Stimulated activated CD4-positive, alpha-beta T cell treated with anti-CD3 and anti-CD28 coated beads, Interleukin-15, amount 100 ng/mL, for 1 hour (primary cell): ENCODE results near the gene CCNL2.

ENCODE experiments used
- DNase-seq, 2 donors: peaks; one replicate each; pipeline ENCODE4 v3.0.0-alpha.2; 2020; ENCODE audit warnings: low read depth in 1 of 2, low spot score in 1 of 2

Gene CCNL2

GRCh38 chr1:1343811-1344421 is 55.2 kb downstream of the CCNL2 start:
- DNase-seq = no peak

DNA sequence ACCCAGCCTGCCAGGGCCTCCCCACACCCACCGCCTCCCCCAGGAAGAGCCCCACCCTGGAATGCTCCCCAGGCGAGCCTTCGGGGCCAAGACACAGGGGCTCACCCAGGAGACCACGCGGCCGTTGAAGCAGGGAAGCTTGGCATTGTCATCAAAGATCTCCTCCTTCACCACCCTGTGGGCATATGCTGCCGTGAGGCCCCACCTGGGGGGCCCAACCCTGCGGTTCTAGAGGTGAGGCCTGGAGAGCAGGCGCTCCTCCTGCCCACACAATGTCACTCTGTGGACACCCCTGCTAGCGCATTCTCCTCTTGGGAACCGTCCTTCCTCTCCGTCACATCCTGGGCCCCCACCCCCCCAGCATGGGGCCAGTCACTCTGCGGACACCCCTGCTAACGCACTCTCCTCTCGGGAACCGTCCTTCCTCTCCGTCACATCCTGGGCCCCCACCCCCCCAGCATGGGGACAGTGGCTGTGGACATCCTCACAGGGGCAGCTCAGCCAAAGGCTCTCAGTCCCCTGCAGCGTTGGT is 56.5 kb downstream of the CCNL2 start:
- DNase-seq = no peak

DNA sequence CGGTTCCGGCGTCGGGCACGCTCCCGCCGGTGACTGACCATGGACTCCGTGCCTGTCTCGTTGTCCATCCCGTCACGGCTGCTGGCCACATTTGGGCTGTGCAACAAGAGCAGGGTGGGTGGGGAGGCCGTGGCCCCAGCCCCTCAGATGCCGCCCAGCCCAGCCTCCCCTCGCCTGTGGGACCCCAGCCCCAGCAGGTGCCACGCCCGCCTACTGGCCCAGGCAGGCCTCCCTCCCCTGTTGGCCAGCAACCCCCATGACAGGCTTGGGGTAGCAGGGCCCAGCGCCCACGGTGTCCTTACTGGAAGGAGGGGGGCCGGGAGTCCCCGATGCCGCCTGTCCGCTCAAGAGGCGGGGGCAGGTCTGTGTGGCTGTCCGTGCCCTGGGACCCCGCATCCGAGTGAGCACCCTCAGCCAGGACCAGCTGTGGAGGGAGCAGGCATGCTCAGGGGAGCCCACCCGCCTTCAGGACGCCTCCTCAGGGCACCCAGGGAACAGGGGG is 57.0 kb downstream of the CCNL2 start:
- DNase-seq = no peak

- DNase-seq = no peak
Observed at GRCh38 chr1:1341549-1342021, 57.5 kb downstream of the CCNL2 start.

DNA sequence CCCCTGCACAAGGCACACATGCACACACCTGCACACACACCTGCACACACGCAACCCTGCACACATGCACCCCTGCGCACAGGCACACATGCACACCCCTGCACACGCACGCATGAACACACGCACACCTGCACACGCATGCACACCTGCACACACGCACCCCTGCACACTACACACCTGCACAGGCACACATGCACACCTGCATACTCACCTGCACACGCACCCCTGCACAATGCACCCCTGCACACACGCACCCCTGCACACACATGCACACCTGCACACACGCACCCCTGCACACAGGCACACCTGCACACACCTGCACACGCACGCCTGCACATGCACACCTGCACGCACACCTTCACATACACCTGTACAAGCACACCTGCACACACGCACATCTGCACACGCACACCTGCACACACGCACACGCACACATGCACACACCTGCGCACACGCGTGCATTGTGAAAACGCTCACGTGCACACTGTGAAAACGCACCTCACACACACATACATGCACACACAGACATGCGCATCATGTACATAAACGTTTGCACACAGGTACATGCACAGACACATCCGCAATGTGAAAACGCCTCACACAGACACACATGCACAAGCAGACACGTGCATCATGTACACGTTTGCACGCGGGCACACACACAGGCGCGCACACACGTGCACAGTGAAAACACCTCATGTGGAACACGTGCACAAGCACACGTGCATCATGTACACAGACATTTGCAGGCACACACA is 58.2 kb downstream of the CCNL2 start:
- DNase-seq = no peak

DNA sequence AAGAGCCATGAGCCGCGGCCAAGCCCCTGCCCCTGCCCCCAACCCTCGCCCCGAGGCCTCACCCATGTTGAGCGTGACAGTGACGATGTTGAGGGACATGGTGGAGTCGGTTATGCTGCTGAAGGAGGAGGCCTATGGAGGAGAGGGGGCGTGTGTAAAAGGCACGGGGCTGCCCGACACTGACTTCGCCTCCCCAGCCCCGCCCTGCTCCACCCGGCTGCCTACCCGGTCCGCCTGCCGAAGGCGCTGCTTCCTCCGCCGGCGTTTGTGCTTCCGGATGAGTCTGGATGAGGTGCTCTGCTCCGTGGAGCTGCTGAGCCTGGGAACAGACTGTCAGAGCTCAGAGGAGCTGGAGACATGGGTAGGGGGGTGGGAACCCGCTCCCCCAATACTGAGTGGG is 59.0 kb downstream of the CCNL2 start:
- no peak for DNase-seq

DNA sequence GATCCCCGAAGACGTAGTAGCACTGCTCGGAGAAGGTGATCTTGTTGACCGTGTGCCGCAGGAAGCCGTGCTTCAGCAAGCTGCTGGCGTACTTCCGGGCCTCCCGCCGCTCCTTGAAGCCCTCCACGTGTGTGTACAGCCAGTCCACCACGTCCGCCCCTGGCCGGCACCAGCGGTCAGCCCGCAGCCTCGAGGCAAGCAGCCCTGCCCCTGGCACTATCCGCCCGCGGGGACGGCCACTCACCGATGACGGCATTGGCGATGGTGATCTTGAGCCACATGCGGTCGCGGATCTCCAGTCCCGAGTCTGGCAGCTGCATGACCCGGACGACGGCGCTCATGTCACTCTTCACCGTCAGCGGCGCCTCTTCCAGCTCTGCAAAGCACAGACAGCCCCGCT is 60.9 kb downstream of the CCNL2 start:
- no peak for DNase-seq

DNA sequence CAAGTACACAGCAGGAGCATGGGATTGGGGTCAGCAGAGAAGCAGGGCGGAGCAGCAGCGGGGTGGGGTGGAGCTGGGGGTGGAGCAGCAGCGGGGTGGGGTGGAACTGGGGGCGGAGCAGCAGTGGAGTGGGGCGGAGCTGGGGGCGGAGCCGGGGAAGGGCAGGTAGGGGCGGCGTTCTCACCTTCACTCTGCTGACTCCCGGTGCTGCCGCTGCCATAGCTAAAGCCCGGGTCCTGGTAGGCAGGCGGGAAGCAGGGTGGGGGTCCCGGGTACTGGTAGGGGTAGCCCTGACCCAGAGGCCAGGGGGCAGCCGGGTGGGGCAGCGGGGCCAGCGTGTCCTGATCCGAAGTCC is 61.4 kb downstream of the CCNL2 start:
- DNase-seq = peak in 1 of 2 donors; percentile 40

DNA sequence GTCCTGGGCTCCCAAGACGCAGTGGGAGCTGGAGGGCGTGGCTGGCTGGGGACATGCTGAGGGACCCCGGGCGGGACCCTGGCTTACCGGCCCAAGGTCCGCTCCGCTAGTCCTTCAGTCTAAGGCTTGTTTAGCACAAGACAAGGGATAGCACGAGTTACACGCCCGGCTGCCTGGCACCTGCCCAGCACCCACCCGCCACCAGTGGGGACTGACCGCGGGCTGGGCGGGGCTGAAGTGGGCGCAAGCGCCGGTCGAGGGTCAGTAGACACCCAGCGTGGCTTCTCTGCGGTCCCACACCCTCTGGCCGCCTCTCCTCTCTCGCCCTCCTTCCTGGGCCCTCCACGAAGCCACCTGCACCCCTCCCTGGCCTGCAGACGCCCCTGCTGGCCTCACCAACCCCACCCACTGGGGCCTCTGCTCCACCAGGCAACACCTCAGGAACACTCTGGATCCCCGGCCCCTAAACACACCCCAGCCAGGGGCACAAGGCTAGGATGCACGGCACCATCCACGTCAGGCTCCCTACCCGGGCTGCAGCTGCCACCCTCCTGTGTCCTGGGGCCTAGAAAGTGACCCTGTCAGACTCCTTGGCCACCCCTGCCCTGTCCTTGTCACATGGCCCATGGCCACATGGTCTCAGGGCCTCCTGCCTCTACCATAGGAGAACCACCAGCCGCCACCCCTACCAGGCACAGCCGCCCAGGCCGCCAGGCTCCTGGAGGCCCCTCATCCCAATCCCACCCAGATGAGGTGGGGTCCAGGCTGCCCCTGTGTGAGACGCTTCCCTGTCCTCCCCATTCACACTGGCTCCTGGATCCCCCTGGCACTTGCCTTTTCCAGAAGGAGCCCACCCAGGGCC is 62.0 kb downstream of the CCNL2 start:
- DNase-seq = no peak

- DNase-seq = no peak
Observed at GRCh38 chr1:1336446-1336845, 62.7 kb downstream of the CCNL2 start.

DNA sequence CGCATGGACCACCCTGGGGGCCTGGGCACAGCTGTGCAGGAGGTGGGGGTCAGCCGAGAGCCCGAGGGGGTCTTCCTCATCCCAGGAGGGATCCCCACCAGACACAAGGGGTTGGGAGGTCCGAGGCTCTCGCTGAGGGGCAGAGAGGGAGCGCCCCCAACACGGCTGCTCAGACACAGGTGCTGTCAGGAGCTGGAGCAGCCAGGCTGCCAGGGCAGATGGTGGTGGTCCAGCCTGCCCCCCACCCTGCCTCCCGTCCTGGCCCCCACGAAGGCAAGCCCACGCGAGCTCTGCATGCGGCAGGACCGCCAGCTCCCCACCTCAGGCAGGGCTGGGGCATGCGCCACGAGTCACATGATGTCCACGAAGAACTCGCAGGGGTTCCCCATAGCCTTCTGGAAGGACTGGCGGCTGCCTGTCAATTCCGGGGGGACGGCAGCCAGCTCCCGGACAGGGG is 63.3 kb downstream of the CCNL2 start:
- DNase-seq = no peak
